ENCODE measurements around the gene SLC25A26.

SLC25A26 gene

DNA sequence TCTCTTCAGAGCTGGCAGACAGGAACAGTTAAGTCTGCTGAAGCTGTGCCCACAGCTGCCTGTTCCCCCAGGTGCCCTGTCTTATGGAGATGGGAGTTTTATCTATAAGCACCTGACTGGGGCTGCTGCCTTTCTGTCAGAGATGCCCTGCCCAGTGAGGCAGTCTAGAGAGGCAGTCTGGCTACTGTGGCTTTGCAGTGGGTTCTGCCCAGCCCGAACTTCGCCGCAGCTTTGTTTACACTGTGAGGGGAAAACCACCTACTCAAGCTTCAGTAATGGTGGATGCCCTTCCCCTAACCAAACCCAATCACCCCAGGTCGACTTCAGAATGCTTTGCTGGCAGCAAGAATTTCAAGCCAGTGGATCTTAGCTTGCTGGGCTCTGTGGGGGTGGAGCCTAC lies 91.2 kb downstream of the SLC25A26 start:
- Histone ChIP-seq H3K36me3 (ENCODE audit: control insufficient read depth in 1 of 2, insufficient read depth in 2 of 2, low read length in 2 of 2) (no peaks in the 10 kb centered on the region), H2AFZ (ENCODE audit: insufficient read depth, low read length, poor library complexity) (no peak overlapping the region), H3K18ac (ENCODE audit: low read length) (no peak overlapping the region), H2BK5ac (ENCODE audit: low read depth, low read length, poor library complexity) (no peak overlapping the region), H2AK5ac (ENCODE audit: low read length) (no peak overlapping the region), H3K4ac (ENCODE audit: low read depth, low read length) (no peak overlapping the region), H4K91ac (ENCODE audit: low read depth, low read length) (no peak overlapping the region), H3K9me3 (ENCODE audit: insufficient read depth, low read depth, low read length) (peaks cover 3% of the 10 kb centered on the region), H2BK120ac (ENCODE audit: insufficient read depth, low read length, poor library complexity) (no peak overlapping the region), H4K12ac (ENCODE audit: low read depth, low read length) (no peak overlapping the region), H3K79me1 (ENCODE audit: low read length) (no peaks in the 10 kb centered on the region), H3K9ac (ENCODE audit: low read length) (no peak overlapping the region), H3K79me2 (ENCODE audit: control insufficient read depth, insufficient read depth, low read length, poor library complexity) (no peaks in the 10 kb centered on the region), H4K8ac (ENCODE audit: low read depth, low read length) (no peak overlapping the region), H3K4me2 (ENCODE audit: low read length) (no peak overlapping the region), H3K27ac (ENCODE audit: low read depth, low read length) (no peak overlapping the region), H3K27me3 (ENCODE audit: insufficient read depth, low read length) (no peaks in the 10 kb centered on the region), H2BK12ac (ENCODE audit: low read length) (no peak overlapping the region), H3K23ac (ENCODE audit: low read length) (no peak overlapping the region), H3K4me3 (ENCODE audit: low read depth, low read length) (no peak overlapping the region), H3K4me1 (ENCODE audit: control insufficient read depth in 1 of 2, insufficient read depth in 2 of 2, low read length in 2 of 2) (no peaks in the 10 kb centered on the region), H3K14ac (ENCODE audit: low read length) (no peak overlapping the region)
- DNase-seq: no peak
- no CpG with 5 or more reads among the region's 4 CpGs for WGBS (ENCODE audit: extremely low coverage, insufficient coverage, insufficient read length)

DNA sequence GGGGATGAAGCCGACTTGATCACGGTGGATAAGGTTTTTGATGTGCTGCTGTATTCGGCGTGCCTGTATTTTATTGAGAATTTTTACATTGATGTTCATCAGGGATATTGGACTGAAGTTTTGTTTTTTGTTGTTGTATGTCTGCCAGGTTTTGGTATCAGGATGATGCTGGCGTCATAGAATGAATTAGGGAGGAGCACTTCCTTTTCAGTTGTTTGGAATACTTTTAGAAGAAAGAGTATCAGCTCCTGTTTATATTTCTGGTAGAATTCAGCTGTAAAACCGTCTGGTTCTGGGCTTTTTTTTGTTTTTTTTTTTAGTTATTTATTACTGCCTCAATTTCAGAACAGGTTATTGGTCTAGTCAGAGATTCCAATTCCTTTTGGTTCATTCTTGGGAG lies 93.7 kb downstream of the SLC25A26 start:
- no peak overlapping the region for H4K8ac ChIP-seq (ENCODE audit: low read depth, low read length)
- H3K23ac ChIP-seq (ENCODE audit: low read length): no peak overlapping the region
- WGBS (ENCODE audit: extremely low coverage, insufficient coverage, insufficient read length): no CpG with 5 or more reads among the region's 6 CpGs
- no peak overlapping the region for H3K14ac ChIP-seq (ENCODE audit: low read length)
- H3K4ac ChIP-seq (ENCODE audit: low read depth, low read length): no peak overlapping the region
- no peak overlapping the region for H3K4me3 ChIP-seq (ENCODE audit: low read depth, low read length)
- no peak overlapping the region for H2BK12ac ChIP-seq (ENCODE audit: low read length)
- H3K4me2 ChIP-seq (ENCODE audit: low read length): no peak overlapping the region
- H3K9ac ChIP-seq (ENCODE audit: low read length): no peak overlapping the region
- H3K27me3 ChIP-seq (ENCODE audit: insufficient read depth, low read length): no peaks in the 10 kb centered on the region
- no peaks in the 10 kb centered on the region for H3K79me1 ChIP-seq (ENCODE audit: low read length)
- no peaks in the 10 kb centered on the region for H3K79me2 ChIP-seq (ENCODE audit: control insufficient read depth, insufficient read depth, low read length, poor library complexity)
- H2BK120ac ChIP-seq (ENCODE audit: insufficient read depth, low read length, poor library complexity): no peak overlapping the region
- H3K18ac ChIP-seq (ENCODE audit: low read length): no peak overlapping the region
- H2AK5ac ChIP-seq (ENCODE audit: low read length): no peak overlapping the region
- no peak overlapping the region for H4K91ac ChIP-seq (ENCODE audit: low read depth, low read length)
- no peak for DNase-seq
- H2AFZ ChIP-seq (ENCODE audit: insufficient read depth, low read length, poor library complexity): no peak overlapping the region
- H3K27ac ChIP-seq (ENCODE audit: low read depth, low read length): no peak overlapping the region
- no peak overlapping the region for H2BK5ac ChIP-seq (ENCODE audit: low read depth, low read length, poor library complexity)
- no peaks in the 10 kb centered on the region for H3K4me1 ChIP-seq (ENCODE audit: control insufficient read depth in 1 of 2, insufficient read depth in 2 of 2, low read length in 2 of 2)
- peaks cover 3% of the 10 kb centered on the region for H3K9me3 ChIP-seq (ENCODE audit: insufficient read depth, low read depth, low read length)
- no peaks in the 10 kb centered on the region for H3K36me3 ChIP-seq (ENCODE audit: control insufficient read depth in 1 of 2, insufficient read depth in 2 of 2, low read length in 2 of 2)
- no peak overlapping the region for H4K12ac ChIP-seq (ENCODE audit: low read depth, low read length)

DNA sequence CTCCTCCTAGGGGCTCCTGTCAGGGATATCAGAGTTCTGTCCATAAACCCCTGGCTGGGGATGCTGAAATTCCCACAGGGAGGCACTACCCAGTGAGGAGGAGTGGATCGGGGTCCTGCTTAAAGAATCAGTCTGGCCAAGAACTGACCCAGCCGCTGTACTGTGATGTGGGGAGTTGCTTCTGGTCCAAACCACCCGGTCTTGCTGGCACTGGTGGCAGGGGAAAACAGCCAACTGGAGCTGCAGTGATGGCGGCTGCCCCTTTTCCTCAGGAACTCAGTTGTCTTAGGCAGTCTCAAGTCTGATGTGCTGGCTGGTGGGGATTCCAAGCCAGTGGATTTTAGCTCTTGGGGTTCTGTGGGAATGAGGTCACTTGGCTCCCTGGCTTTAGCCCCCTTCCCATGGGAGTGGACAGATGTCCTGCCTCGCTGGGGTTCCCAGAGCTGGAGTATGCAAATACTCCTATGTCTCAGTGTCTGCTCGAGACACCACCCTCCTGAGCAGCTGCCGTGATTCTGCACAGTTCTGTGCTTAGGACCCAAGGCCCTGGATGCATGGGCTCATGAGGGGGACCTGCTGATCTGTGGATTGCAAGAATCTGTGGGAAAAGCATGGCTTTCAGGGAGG lies 97.1 kb downstream of the SLC25A26 start:
- Histone ChIP-seq H2AFZ (ENCODE audit: insufficient read depth, low read length, poor library complexity) (no peak overlapping the region), H2BK12ac (ENCODE audit: low read length) (no peak overlapping the region), H3K18ac (ENCODE audit: low read length) (no peak overlapping the region), H3K9me3 (ENCODE audit: insufficient read depth, low read depth, low read length) (no peaks in the 10 kb centered on the region), H3K79me2 (ENCODE audit: control insufficient read depth, insufficient read depth, low read length, poor library complexity) (no peaks in the 10 kb centered on the region), H4K91ac (ENCODE audit: low read depth, low read length) (no peak overlapping the region), H2BK5ac (ENCODE audit: low read depth, low read length, poor library complexity) (no peak overlapping the region), H3K4me1 (ENCODE audit: control insufficient read depth in 1 of 2, insufficient read depth in 2 of 2, low read length in 2 of 2) (no peaks in the 10 kb centered on the region), H4K8ac (ENCODE audit: low read depth, low read length) (no peak overlapping the region), H3K4ac (ENCODE audit: low read depth, low read length) (no peak overlapping the region), H2AK5ac (ENCODE audit: low read length) (no peak overlapping the region), H3K36me3 (ENCODE audit: control insufficient read depth in 1 of 2, insufficient read depth in 2 of 2, low read length in 2 of 2) (no peaks in the 10 kb centered on the region), H3K27me3 (ENCODE audit: insufficient read depth, low read length) (no peaks in the 10 kb centered on the region), H3K4me3 (ENCODE audit: low read depth, low read length) (no peak overlapping the region), H3K4me2 (ENCODE audit: low read length) (no peak overlapping the region), H3K79me1 (ENCODE audit: low read length) (no peaks in the 10 kb centered on the region), H3K27ac (ENCODE audit: low read depth, low read length) (no peak overlapping the region), H3K14ac (ENCODE audit: low read length) (no peak overlapping the region), H2BK120ac (ENCODE audit: insufficient read depth, low read length, poor library complexity) (no peak overlapping the region), H4K12ac (ENCODE audit: low read depth, low read length) (no peak overlapping the region), H3K23ac (ENCODE audit: low read length) (no peak overlapping the region), H3K9ac (ENCODE audit: low read length) (no peak overlapping the region)
- WGBS (ENCODE audit: extremely low coverage, insufficient coverage, insufficient read length): no CpG with 5 or more reads among the region's 7 CpGs
- no peak for DNase-seq

DNA sequence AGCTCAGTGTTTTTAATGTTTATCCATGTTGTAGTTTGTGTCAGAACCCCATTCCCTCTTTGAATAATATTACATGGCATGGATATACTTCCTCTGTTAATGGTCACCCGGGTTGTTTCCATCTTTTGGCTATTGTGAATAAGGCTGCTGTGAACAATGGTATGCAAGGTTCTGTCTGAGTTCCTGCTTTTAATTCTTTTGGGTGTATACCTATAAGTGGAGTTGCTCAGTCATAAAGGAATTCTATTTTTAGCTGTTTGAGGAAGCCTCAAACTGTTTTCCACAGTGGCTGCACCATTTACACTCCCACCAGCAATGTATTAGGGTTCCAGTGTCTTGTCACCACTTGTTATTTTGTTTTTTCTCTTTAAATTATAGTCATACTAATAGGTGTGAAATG lies 99.6 kb downstream of the SLC25A26 start:
- no peak overlapping the region for H4K91ac ChIP-seq (ENCODE audit: low read depth, low read length)
- H2AFZ ChIP-seq (ENCODE audit: insufficient read depth, low read length, poor library complexity): no peak overlapping the region
- no peaks in the 10 kb centered on the region for H3K9me3 ChIP-seq (ENCODE audit: insufficient read depth, low read depth, low read length)
- H3K27me3 ChIP-seq (ENCODE audit: insufficient read depth, low read length): no peaks in the 10 kb centered on the region
- H2AK5ac ChIP-seq (ENCODE audit: low read length): no peak overlapping the region
- H3K4me2 ChIP-seq (ENCODE audit: low read length): no peak overlapping the region
- H3K79me1 ChIP-seq (ENCODE audit: low read length): peaks cover 5% of the 10 kb centered on the region
- no peak overlapping the region for H3K4ac ChIP-seq (ENCODE audit: low read depth, low read length)
- no peak overlapping the region for H3K14ac ChIP-seq (ENCODE audit: low read length)
- H4K12ac ChIP-seq (ENCODE audit: low read depth, low read length): no peak overlapping the region
- H2BK5ac ChIP-seq (ENCODE audit: low read depth, low read length, poor library complexity): no peak overlapping the region
- H3K23ac ChIP-seq (ENCODE audit: low read length): no peak overlapping the region
- no peak overlapping the region for H3K4me3 ChIP-seq (ENCODE audit: low read depth, low read length)
- H2BK12ac ChIP-seq (ENCODE audit: low read length): no peak overlapping the region
- no peak overlapping the region for H3K18ac ChIP-seq (ENCODE audit: low read length)
- no CpG with 5 or more reads among the region's 1 CpG for WGBS (ENCODE audit: extremely low coverage, insufficient coverage, insufficient read length)
- peaks cover 5 to 6% of the 10 kb centered on the region in 2 experiments for H3K4me1 ChIP-seq (ENCODE audit: control insufficient read depth in 1 of 2, insufficient read depth in 2 of 2, low read length in 2 of 2)
- H3K27ac ChIP-seq (ENCODE audit: low read depth, low read length): no peak overlapping the region
- no peak overlapping the region for H4K8ac ChIP-seq (ENCODE audit: low read depth, low read length)
- no peak overlapping the region for H2BK120ac ChIP-seq (ENCODE audit: insufficient read depth, low read length, poor library complexity)
- H3K9ac ChIP-seq (ENCODE audit: low read length): no peak overlapping the region
- peaks cover 2% of the 10 kb centered on the region for H3K79me2 ChIP-seq (ENCODE audit: control insufficient read depth, insufficient read depth, low read length, poor library complexity)
- no peak for DNase-seq
- H3K36me3 ChIP-seq (ENCODE audit: control insufficient read depth in 1 of 2, insufficient read depth in 2 of 2, low read length in 2 of 2): no peaks in the 10 kb centered on the region

Measured in trophoblast cell (in vitro differentiated cells and primary cell).